Tibial nerve (tissue), 4 donors: ENCODE results near the gene NKAIN2.

Experiments
- EP300 ChIP-seq, 2 donors: sonication (generic); formaldehyde crosslinking; IDR thresholded peaks; one replicate each; pipeline ENCODE4 v1.6.1; 2017; ENCODE audit warnings: antibody characterized with exemption in 2 of 2, mild to moderate bottlenecking in 1 of 2
- POLR2A ChIP-seq, 2 donors: fragments of 450-650 bp; IDR thresholded peaks; one replicate each; pipeline ENCODE4 v1.6.1; 2017; ENCODE audit warnings: antibody characterized with exemption in 2 of 2, mild to moderate bottlenecking in 2 of 2, moderate library complexity in 2 of 2
- TF ChIP-seq, protein P1 (sequence below), 5 experiments: fragments of 200-600 bp in 3 of 5; fragments of 450-650 bp in 2 of 5; sonication (generic) in 3 of 5; IDR thresholded peaks; one replicate each; pipeline ENCODE4 v1.5.1; 2016 to 2019; ENCODE audit warnings: antibody characterized with exemption in 5 of 5, mild to moderate bottlenecking in 3 of 5, moderate library complexity in 2 of 5

DNA sequence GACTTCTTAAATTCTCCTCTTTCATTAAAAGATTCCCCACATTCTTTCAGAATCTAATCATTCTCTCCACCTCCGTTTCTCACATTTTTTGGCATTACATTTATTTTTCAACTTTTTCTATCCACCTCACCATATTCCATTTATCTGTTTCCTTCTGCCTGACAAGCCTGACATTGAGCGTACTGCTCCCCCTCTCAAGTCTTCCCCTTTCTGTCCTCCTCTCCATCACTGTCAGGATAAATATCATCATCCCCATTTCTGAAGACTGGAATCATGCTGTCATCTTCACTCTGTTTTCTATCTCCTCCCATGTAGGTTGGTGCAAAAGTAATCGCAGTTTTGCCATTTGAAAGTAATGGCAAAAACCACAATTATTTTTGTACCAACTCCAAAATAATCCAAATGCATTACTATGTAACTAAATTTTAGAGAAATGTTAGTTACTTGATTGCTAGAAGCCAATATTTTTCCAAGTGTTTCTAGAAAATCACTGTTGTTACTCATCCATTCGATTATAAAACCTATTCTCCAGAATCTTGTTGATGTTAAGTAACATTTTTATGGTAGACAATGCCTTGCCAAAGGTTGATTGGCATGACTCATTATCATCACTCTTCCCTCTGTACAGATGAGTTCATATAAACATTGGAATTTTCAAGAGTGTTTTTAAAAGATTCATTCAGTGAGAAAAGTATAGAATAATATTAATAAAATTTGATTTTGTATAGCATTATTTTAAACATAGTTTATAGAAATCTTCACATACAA is 866.2 kb downstream of the NKAIN2 start:
- TF ChIP-seq POLR2A (IDR thresholded peaks at IDR 0.05) (no peak), EP300 (IDR thresholded peaks at IDR 0.05) (no peak)
- TF ChIP-seq, protein P1, sequence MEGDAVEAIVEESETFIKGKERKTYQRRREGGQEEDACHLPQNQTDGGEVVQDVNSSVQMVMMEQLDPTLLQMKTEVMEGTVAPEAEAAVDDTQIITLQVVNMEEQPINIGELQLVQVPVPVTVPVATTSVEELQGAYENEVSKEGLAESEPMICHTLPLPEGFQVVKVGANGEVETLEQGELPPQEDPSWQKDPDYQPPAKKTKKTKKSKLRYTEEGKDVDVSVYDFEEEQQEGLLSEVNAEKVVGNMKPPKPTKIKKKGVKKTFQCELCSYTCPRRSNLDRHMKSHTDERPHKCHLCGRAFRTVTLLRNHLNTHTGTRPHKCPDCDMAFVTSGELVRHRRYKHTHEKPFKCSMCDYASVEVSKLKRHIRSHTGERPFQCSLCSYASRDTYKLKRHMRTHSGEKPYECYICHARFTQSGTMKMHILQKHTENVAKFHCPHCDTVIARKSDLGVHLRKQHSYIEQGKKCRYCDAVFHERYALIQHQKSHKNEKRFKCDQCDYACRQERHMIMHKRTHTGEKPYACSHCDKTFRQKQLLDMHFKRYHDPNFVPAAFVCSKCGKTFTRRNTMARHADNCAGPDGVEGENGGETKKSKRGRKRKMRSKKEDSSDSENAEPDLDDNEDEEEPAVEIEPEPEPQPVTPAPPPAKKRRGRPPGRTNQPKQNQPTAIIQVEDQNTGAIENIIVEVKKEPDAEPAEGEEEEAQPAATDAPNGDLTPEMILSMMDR (IDR thresholded peaks at IDR 0.05): no peak
